Measurements from ENCODE around the gene SLC35F3. TPM values are rescaled to one million over a fixed set of nuclear protein-coding genes. Genes with fewer than 3 reads are reported as not detected.

SLC35F3 gene
- total RNA-seq, 1 experiment from 2014 or later = 19.1 TPM

GRCh38 chr1:234310460-234310817 is 406.0 kb downstream of the SLC35F3 start:
- no TSS peak for BruUV-seq (replicated peaks)
- no peak overlapping the region for H3K27ac ChIP-seq (ENCODE audit: low read length)
- TF ChIP-seq SIN3A (IDR thresholded peaks at IDR 0.05; ENCODE audit: borderline replicate concordance, insufficient read depth, low read depth, low read length) = no peak
- TF ChIP-seq CTCF (IDR thresholded peaks at IDR 0.05) = no peak
- TF ChIP-seq POLR2AphosphoS5 (IDR thresholded peaks at IDR 0.05; ENCODE audit: low read depth, low read length) = no peak
- no peak for TF ChIP-seq TCF7L2 (IDR thresholded peaks at IDR 0.05; ENCODE audit: low read depth, low read length)
- TF ChIP-seq REST (IDR thresholded peaks at IDR 0.05; ENCODE audit: insufficient read depth in 1 of 2, low read depth in 2 of 2, low read length in 1 of 2) = no peak
- DNase-seq (ENCODE audit: low read depth, low spot score) (no peak), ATAC-seq (no peak)
- intact Hi-C loops (cut with micrococcal nuclease; ENCODE audit: unreplicated experiment) = loop anchor here (2.0 kb wide), 1 partner anchor 196 kb away; no protein-coding TSS in a partner anchor
- in situ Hi-C loops (cut with HindIII; ENCODE audit: low pct_unique_long_range_greater_than_20kb, low sequenced_read_pairs) = no loop called here
- CTCF ChIA-PET = interaction anchor here (0.6 to 2.3 kb wide), 10 partner anchors 9 to 512 kb away, joined by 3 to 18 read pairs (median 3); no protein-coding TSS in a partner anchor
- no peaks in the 10 kb centered on the region for H3K9me3 ChIP-seq (ENCODE audit: control insufficient read depth, insufficient read depth, low read depth, low read length)
- H3K4me1 ChIP-seq (ENCODE audit: control insufficient read depth, insufficient read depth, low read length) = peaks cover 13% of the 10 kb centered on the region
- POLR2A ChIA-PET = no interaction called here
- H3K4me3 ChIP-seq (ENCODE audit: low read depth in 2 of 2, low read length in 2 of 2) = no peak overlapping the region
- no peaks in the 10 kb centered on the region for H3K36me3 ChIP-seq (ENCODE audit: control insufficient read depth, insufficient read depth, low read length)
- no peaks in the 10 kb centered on the region for H3K27me3 ChIP-seq (ENCODE audit: control insufficient read depth, insufficient read depth, low read length)

GRCh38 chr1:234311414-234311813 is 406.9 kb downstream of the SLC35F3 start:
- DNase-seq (ENCODE audit: low read depth, low spot score) = no peak
- TF ChIP-seq POLR2AphosphoS5 (IDR thresholded peaks at IDR 0.05; ENCODE audit: low read depth, low read length) (no peak), CTCF (IDR thresholded peaks at IDR 0.05) (no peak), TCF7L2 (IDR thresholded peaks at IDR 0.05; ENCODE audit: low read depth, low read length) (no peak), SIN3A (IDR thresholded peaks at IDR 0.05; ENCODE audit: borderline replicate concordance, insufficient read depth, low read depth, low read length) (no peak), REST (IDR thresholded peaks at IDR 0.05; ENCODE audit: insufficient read depth in 1 of 2, low read depth in 2 of 2, low read length in 1 of 2) (no peak)
- intact Hi-C loops (cut with micrococcal nuclease; ENCODE audit: unreplicated experiment) (loop anchor here (2.0 kb wide), 1 partner anchor 197 kb away; no protein-coding TSS in a partner anchor), in situ Hi-C loops (cut with HindIII; ENCODE audit: low pct_unique_long_range_greater_than_20kb, low sequenced_read_pairs) (no loop called here)
- CTCF ChIA-PET = interaction anchor here (2.3 kb wide), 1 partner anchor 197 kb away, joined by 18 read pairs; no protein-coding TSS in a partner anchor
- POLR2A ChIA-PET = no interaction called here
- no peaks in the 10 kb centered on the region for H3K9me3 ChIP-seq (ENCODE audit: control insufficient read depth, insufficient read depth, low read depth, low read length)
- no peaks in the 10 kb centered on the region for H3K27me3 ChIP-seq (ENCODE audit: control insufficient read depth, insufficient read depth, low read length)
- H3K4me1 ChIP-seq (ENCODE audit: control insufficient read depth, insufficient read depth, low read length) = peaks cover 13% of the 10 kb centered on the region
- H3K4me3 ChIP-seq (ENCODE audit: low read depth in 2 of 2, low read length in 2 of 2) = no peak overlapping the region
- H3K36me3 ChIP-seq (ENCODE audit: control insufficient read depth, insufficient read depth, low read length) = no peaks in the 10 kb centered on the region
- H3K27ac ChIP-seq (ENCODE audit: low read length) = no peak overlapping the region
- BruUV-seq (replicated peaks) = no TSS peak
- no peak for ATAC-seq
